Transverse colon (tissue), 3 donors: Measurements from ENCODE around the gene DDX4.

Experiments
- CTCF ChIP-seq, 5 experiments: fragments of 200-600 bp in 3 of 5; fragments of 450-650 bp in 2 of 5; sonication (generic) in 3 of 5; IDR thresholded peaks; 1 replicate in 2 of 5; 2 replicates in 3 of 5; pipeline ENCODE4 v1.5.1; 2016 to 2017; ENCODE audit warnings: antibody characterized with exemption in 5 of 5, inconsistent platforms in 3 of 5, mild to moderate bottlenecking in 2 of 5, moderate library complexity in 1 of 5
- EP300 ChIP-seq: sonication (generic); formaldehyde crosslinking; IDR thresholded peaks from one replicate; pipeline ENCODE4 v1.6.1; 2017; ENCODE audit warnings: antibody characterized with exemption, low read depth
- POLR2A ChIP-seq: fragments of 450-650 bp; IDR thresholded peaks from one replicate; pipeline ENCODE4 v1.6.1; 2016; ENCODE audit warnings: antibody characterized with exemption, mild to moderate bottlenecking, moderate library complexity

DNA sequence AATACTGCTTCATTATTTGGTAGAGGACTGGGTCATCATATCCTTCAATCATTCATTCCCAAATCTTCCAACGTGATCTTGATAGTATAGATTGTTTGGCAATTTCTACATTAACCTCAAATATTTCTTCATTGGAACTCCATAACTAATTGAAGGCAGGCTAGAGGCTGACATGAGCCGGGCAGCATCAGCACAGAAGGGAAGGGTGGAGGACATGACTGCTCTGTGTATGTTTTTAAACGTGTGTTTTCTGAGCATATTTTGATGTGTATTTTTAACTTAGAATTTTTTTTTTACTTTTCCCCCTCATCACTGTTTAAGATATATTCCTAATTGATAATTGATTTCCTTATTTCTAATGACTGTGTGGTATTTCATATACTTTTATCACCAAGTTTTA lies 12.6 kb downstream of the DDX4 start:
- TF ChIP-seq POLR2A (no peak), EP300 (no peak), CTCF (IDR thresholded peaks at IDR 0.05) (no peak)
